Loucy (cell line): ENCODE data around the gene DNMT1.

ENCODE experiments used
- H2AFZ ChIP-seq: fragments of 200-600 bp; sonication (generic); 2 replicates; pipeline ENCODE4 v1.6.0; 2016; ENCODE audit warnings: antibody characterized with exemption, mild to moderate bottlenecking, low read length, moderate library complexity
- H3F3A ChIP-seq: fragments of 200-600 bp; 2 replicates; pipeline ENCODE4 v1.6.0; 2016; ENCODE audit warnings: antibody characterized with exemption, low read depth, mild to moderate bottlenecking
- H3K27me3 ChIP-seq: fragments of 200-600 bp; sonication (generic); 2 replicates; pipeline ENCODE4 v1.6.1; 2014; ENCODE audit warnings: low read length, mild to moderate bottlenecking; ENCODE audit not compliant: insufficient read depth, poor library complexity, severe bottlenecking
- H3K36me3 ChIP-seq: fragments of 200-600 bp; sonication (generic); 2 replicates; pipeline ENCODE4 v1.6.1; 2016; ENCODE audit warnings: low read length; ENCODE audit not compliant: insufficient read depth
- H3K4me1 ChIP-seq: fragments of 200-600 bp; sonication (generic); 2 replicates; pipeline ENCODE4 v1.5.1; 2014; ENCODE audit warnings: low read length, mild to moderate bottlenecking; ENCODE audit not compliant: insufficient read depth, poor library complexity, severe bottlenecking
- H3K4me2 ChIP-seq: fragments of 200-600 bp; sonication (generic); 2 replicates; pipeline ENCODE4 v1.6.0; 2014; ENCODE audit warnings: antibody characterized with exemption, low read length, low read depth, mild to moderate bottlenecking; ENCODE audit not compliant: poor library complexity, severe bottlenecking
- H3K4me3 ChIP-seq: fragments of 200-600 bp; sonication (generic); 2 replicates; pipeline ENCODE4 v1.5.1; 2014; ENCODE audit warnings: low read length, mild to moderate bottlenecking, mixed read lengths; ENCODE audit not compliant: poor library complexity, severe bottlenecking
- H3K79me2 ChIP-seq: fragments of 200-600 bp; sonication (generic); 2 replicates; pipeline ENCODE4 v1.6.1; 2014; ENCODE audit warnings: low read length; ENCODE audit not compliant: insufficient read depth
- H3K9ac ChIP-seq: fragments of 200-600 bp; sonication (generic); 2 replicates; pipeline ENCODE4 v1.6.0; 2014; ENCODE audit warnings: mild to moderate bottlenecking, low read depth, low read length, moderate library complexity; ENCODE audit not compliant: poor library complexity, severe bottlenecking
- H3K9me2 ChIP-seq: fragments of 200-600 bp; sonication (generic); replicated peaks from 2 replicates; pipeline ENCODE4 v1.6.1; 2016; ENCODE audit warnings: low read depth, low read length, mixed read lengths
- H3K9me3 ChIP-seq: fragments of 200-600 bp; sonication (generic); 2 replicates; pipeline ENCODE4 v1.6.1; 2014; ENCODE audit warnings: mild to moderate bottlenecking, antibody characterized with exemption, low read length, low read depth; ENCODE audit not compliant: insufficient read depth
- H4K20me1 ChIP-seq: fragments of 200-600 bp; sonication (generic); 2 replicates; pipeline ENCODE4 v1.6.0; 2014; ENCODE audit warnings: antibody characterized with exemption, low read length, mild to moderate bottlenecking; ENCODE audit not compliant: insufficient read depth, poor library complexity, severe bottlenecking
- CTCF ChIP-seq: fragments of 200-600 bp; sonication (generic); conservative IDR thresholded peaks from 2 replicates; pipeline ENCODE4 v1.5.1; 2014; ENCODE audit warnings: mild to moderate bottlenecking, antibody characterized with exemption, low read length
- EZH2phosphoT487 ChIP-seq: fragments of 200-600 bp; IDR thresholded peaks from 2 replicates; pipeline ENCODE4 v1.6.1; 2018; ENCODE audit warnings: antibody characterized with exemption, mild to moderate bottlenecking, moderate library complexity, borderline replicate concordance

Gene DNMT1

GRCh38 chr19:10091895-10092641 is 102.7 kb downstream of the DNMT1 start:
- H3K36me3 ChIP-seq, result no peaks in the 10 kb centered on the region
- H3F3A ChIP-seq, result no peaks in the 10 kb centered on the region; the same call in 1 of the 2 replicates
- TF ChIP-seq CTCF, result no peak
- no peak for TF ChIP-seq EZH2phosphoT487
- H2AFZ ChIP-seq, result no peak overlapping the region
- no peak overlapping the region for H3K9ac ChIP-seq
- no peaks in the 10 kb centered on the region for H3K9me2 ChIP-seq
- H3K4me3 ChIP-seq, result no peak overlapping the region
- no peak overlapping the region for H3K4me2 ChIP-seq
- no peaks in the 10 kb centered on the region for H3K27me3 ChIP-seq
- no peaks in the 10 kb centered on the region for H4K20me1 ChIP-seq
- H3K79me2 ChIP-seq, result peaks cover 2% of the 10 kb centered on the region; the same call in 1 of the 2 replicates
- H3K9me3 ChIP-seq, result no peaks in the 10 kb centered on the region
- peaks cover 2% of the 10 kb centered on the region for H3K4me1 ChIP-seq

GRCh38 chr19:10091370-10091687 is 103.4 kb downstream of the DNMT1 start:
- Histone ChIP-seq H3K4me2 (no peak overlapping the region), H3K4me1 (peaks cover 9% of the 10 kb centered on the region), H3F3A (no peaks in the 10 kb centered on the region; the same call in 1 of the 2 replicates), H3K79me2 (peaks cover 9% of the 10 kb centered on the region), H3K4me3 (no peak overlapping the region), H2AFZ (no peak overlapping the region), H3K9me2 (no peaks in the 10 kb centered on the region), H3K9ac (no peak overlapping the region), H3K9me3 (no peaks in the 10 kb centered on the region), H3K27me3 (no peaks in the 10 kb centered on the region), H4K20me1 (no peaks in the 10 kb centered on the region), H3K36me3 (no peaks in the 10 kb centered on the region)
- TF ChIP-seq EZH2phosphoT487 (no peak), CTCF (no peak)

- Histone ChIP-seq H3K4me2 (no peak overlapping the region), H3K79me2 (peaks cover 11% of the 10 kb centered on the region), H3K9me3 (no peaks in the 10 kb centered on the region), H3K36me3 (no peaks in the 10 kb centered on the region), H4K20me1 (no peaks in the 10 kb centered on the region), H3F3A (no peaks in the 10 kb centered on the region), H3K4me3 (no peak overlapping the region), H3K9me2 (no peaks in the 10 kb centered on the region), H3K27me3 (no peaks in the 10 kb centered on the region), H2AFZ (no peak overlapping the region), H3K4me1 (peaks cover 11% of the 10 kb centered on the region), H3K9ac (no peak overlapping the region)
- TF ChIP-seq CTCF (no peak), EZH2phosphoT487 (no peak)
Observed at GRCh38 chr19:10089801-10090375, 104.9 kb downstream of the DNMT1 start.
